Measurements from ENCODE around the gene ADAMTS14.

The ADAMTS14 gene

GRCh38 chr10:70691611-70692010 lies 19.3 kb downstream of the ADAMTS14 start:
- in situ Hi-C loops (cut with MboI; ENCODE audit: low sequenced_read_pairs), result no loop called here

GRCh38 chr10:70692043-70692603 lies 19.8 kb downstream of the ADAMTS14 start:
- in situ Hi-C loops (cut with MboI; ENCODE audit: low sequenced_read_pairs), result no loop called here

- in situ Hi-C loops (cut with MboI; ENCODE audit: low sequenced_read_pairs), result no loop called here
Observed at GRCh38 chr10:70693619-70694335, 21.5 kb downstream of the ADAMTS14 start.

- in situ Hi-C loops (cut with MboI; ENCODE audit: low sequenced_read_pairs), result no loop called here
Observed at GRCh38 chr10:70694418-70695141, 22.3 kb downstream of the ADAMTS14 start.

GRCh38 chr10:70695241-70696030 lies 23.1 kb downstream of the ADAMTS14 start:
- in situ Hi-C loops (cut with MboI; ENCODE audit: low sequenced_read_pairs), result no loop called here

- in situ Hi-C loops (cut with MboI; ENCODE audit: low sequenced_read_pairs), result no loop called here
Observed at GRCh38 chr10:70698211-70698610, 25.9 kb downstream of the ADAMTS14 start.

GRCh38 chr10:70699063-70699658 lies 26.9 kb downstream of the ADAMTS14 start:
- in situ Hi-C loops (cut with MboI; ENCODE audit: low sequenced_read_pairs), result no loop called here

GRCh38 chr10:70699659-70700174 lies 27.4 kb downstream of the ADAMTS14 start:
- in situ Hi-C loops (cut with MboI; ENCODE audit: low sequenced_read_pairs), result no loop called here

- in situ Hi-C loops (cut with MboI; ENCODE audit: low sequenced_read_pairs), result no loop called here
Observed at GRCh38 chr10:70702190-70702763, 30.0 kb downstream of the ADAMTS14 start.

- in situ Hi-C loops (cut with MboI; ENCODE audit: low sequenced_read_pairs), result no loop called here
Observed at GRCh38 chr10:70704211-70704610, 31.9 kb downstream of the ADAMTS14 start.

GRCh38 chr10:70705121-70705861 lies 33.0 kb downstream of the ADAMTS14 start:
- in situ Hi-C loops (cut with MboI; ENCODE audit: low sequenced_read_pairs), result no loop called here

- in situ Hi-C loops (cut with MboI; ENCODE audit: low sequenced_read_pairs), result no loop called here
Observed at GRCh38 chr10:70711177-70711576, 38.9 kb downstream of the ADAMTS14 start.

GRCh38 chr10:70711911-70712310 lies 39.6 kb downstream of the ADAMTS14 start:
- in situ Hi-C loops (cut with MboI; ENCODE audit: low sequenced_read_pairs), result no loop called here

GRCh38 chr10:70714245-70714644 lies 41.9 kb downstream of the ADAMTS14 start:
- in situ Hi-C loops (cut with MboI; ENCODE audit: low sequenced_read_pairs), result no loop called here

- in situ Hi-C loops (cut with MboI; ENCODE audit: low sequenced_read_pairs), result no loop called here
Observed at GRCh38 chr10:70714951-70715350, 42.6 kb downstream of the ADAMTS14 start.

- in situ Hi-C loops (cut with MboI; ENCODE audit: low sequenced_read_pairs), result no loop called here
Observed at GRCh38 chr10:70715853-70716795, 43.8 kb downstream of the ADAMTS14 start.

GRCh38 chr10:70722820-70723424 lies 50.6 kb downstream of the ADAMTS14 start:
- in situ Hi-C loops (cut with MboI; ENCODE audit: low sequenced_read_pairs), result no loop called here

GRCh38 chr10:70723771-70724170 lies 51.5 kb downstream of the ADAMTS14 start:
- in situ Hi-C loops (cut with MboI; ENCODE audit: low sequenced_read_pairs), result no loop called here
